ENCODE data around the gene FBXL7. TPM values are rescaled to one million over a fixed set of nuclear protein-coding genes. Genes with fewer than 3 reads are reported as not detected.
A peak's percentile ranks its signal among the peaks of the same experiment; 100 is the strongest.

The FBXL7 gene
- total RNA-seq, 6 experiments from 2014 or later: 0.81 to 1.9 (median 1.3) TPM

- H3K4me1 ChIP-seq: no peaks in the 10 kb centered on the region
- H3K36me3 ChIP-seq: no peaks in the 10 kb centered on the region
- H3K9me3 ChIP-seq: no peaks in the 10 kb centered on the region
- intact Hi-C loops (cut with DNase I): no loop called here
- no peak overlapping the region for H3K4me3 ChIP-seq
- ATAC-seq: no peak
- H3K27me3 ChIP-seq: no peaks in the 10 kb centered on the region
- no peak for DNase-seq
- no peak for TF ChIP-seq POLR2A (IDR thresholded peaks at IDR 0.05)
- TF ChIP-seq CTCF (IDR thresholded peaks at IDR 0.05): no peak
- no peak overlapping the region for H3K27ac ChIP-seq
- WGBS (ENCODE audit: insufficient coverage, low coverage, low lambda C conversion rate, missing lambda C conversion rate): 61% methylated on average over 4 of the region's 4 CpGs
Measured at GRCh38 chr5:15717001-15717400, 217.0 kb downstream of the FBXL7 start.

GRCh38 chr5:15718421-15719179, 218.6 kb downstream of the FBXL7 start:
- 56% methylated on average over 8 of the region's 8 CpGs for WGBS (ENCODE audit: insufficient coverage, low coverage, low lambda C conversion rate, missing lambda C conversion rate)
- intact Hi-C loops (cut with DNase I): no loop called here
- no peak for TF ChIP-seq POLR2A (IDR thresholded peaks at IDR 0.05)
- TF ChIP-seq CTCF (IDR thresholded peaks at IDR 0.05): no peak

GRCh38 chr5:15719784-15720183, 219.8 kb downstream of the FBXL7 start:
- no peaks in the 10 kb centered on the region for H3K9me3 ChIP-seq
- ATAC-seq (peak in 1 of 4 donors; percentile 41), DNase-seq (no peak)
- H3K27ac ChIP-seq: no peak overlapping the region
- no peaks in the 10 kb centered on the region for H3K4me1 ChIP-seq
- intact Hi-C loops (cut with DNase I): no loop called here
- H3K36me3 ChIP-seq: no peaks in the 10 kb centered on the region
- WGBS (ENCODE audit: insufficient coverage, low coverage, low lambda C conversion rate, missing lambda C conversion rate): 49% methylated on average over 4 of the region's 4 CpGs
- H3K27me3 ChIP-seq: no peaks in the 10 kb centered on the region
- no peak for TF ChIP-seq POLR2A (IDR thresholded peaks at IDR 0.05)
- no peak for TF ChIP-seq CTCF (IDR thresholded peaks at IDR 0.05)
- H3K4me3 ChIP-seq: no peak overlapping the region

More at GRCh38 chr5:15718421-15719179, 218.6 kb downstream of the FBXL7 start:
- no peaks in the 10 kb centered on the region for H3K27me3 ChIP-seq
- no peak overlapping the region for H3K4me3 ChIP-seq
- no peaks in the 10 kb centered on the region for H3K9me3 ChIP-seq
- no peaks in the 10 kb centered on the region for H3K4me1 ChIP-seq
- no peaks in the 10 kb centered on the region for H3K36me3 ChIP-seq
- no peak for ATAC-seq
- no peak for DNase-seq
- no peak overlapping the region for H3K27ac ChIP-seq

- Histone ChIP-seq H3K4me3 (no peak overlapping the region), H3K27me3 (no peaks in the 10 kb centered on the region), H3K27ac (no peak overlapping the region), H3K4me1 (no peaks in the 10 kb centered on the region), H3K36me3 (no peaks in the 10 kb centered on the region), H3K9me3 (no peaks in the 10 kb centered on the region)
- ATAC-seq: no peak
- TF ChIP-seq CTCF (IDR thresholded peaks at IDR 0.05) (no peak), POLR2A (IDR thresholded peaks at IDR 0.05) (no peak)
- no peak for DNase-seq
- intact Hi-C loops (cut with DNase I): no loop called here
Measured at GRCh38 chr5:15720515-15720914, 220.5 kb downstream of the FBXL7 start.

All from right lobe of liver (tissue), 6 donors.